Measurements from ENCODE around the gene HLA-DRB1. TPM values are rescaled to one million over a fixed set of nuclear protein-coding genes. Genes with fewer than 3 reads are reported as not detected.

The HLA-DRB1 gene
- total and polyA plus RNA-seq, 8 donors: 9.3 to 165 (median 16.4) TPM

GRCh38 chr6:32624565-32624964 lies 34.9 kb upstream of the HLA-DRB1 start:
- Histone ChIP-seq H3K27me3 (no peaks in the 10 kb centered on the region), H3K4me1 (no peaks in the 10 kb centered on the region), H3K9me3 (no peaks in the 10 kb centered on the region), H3K36me3 (no peaks in the 10 kb centered on the region), H3K4me3 (no peak overlapping the region), H3K27ac (no peak overlapping the region)
- TF ChIP-seq, protein P1, sequence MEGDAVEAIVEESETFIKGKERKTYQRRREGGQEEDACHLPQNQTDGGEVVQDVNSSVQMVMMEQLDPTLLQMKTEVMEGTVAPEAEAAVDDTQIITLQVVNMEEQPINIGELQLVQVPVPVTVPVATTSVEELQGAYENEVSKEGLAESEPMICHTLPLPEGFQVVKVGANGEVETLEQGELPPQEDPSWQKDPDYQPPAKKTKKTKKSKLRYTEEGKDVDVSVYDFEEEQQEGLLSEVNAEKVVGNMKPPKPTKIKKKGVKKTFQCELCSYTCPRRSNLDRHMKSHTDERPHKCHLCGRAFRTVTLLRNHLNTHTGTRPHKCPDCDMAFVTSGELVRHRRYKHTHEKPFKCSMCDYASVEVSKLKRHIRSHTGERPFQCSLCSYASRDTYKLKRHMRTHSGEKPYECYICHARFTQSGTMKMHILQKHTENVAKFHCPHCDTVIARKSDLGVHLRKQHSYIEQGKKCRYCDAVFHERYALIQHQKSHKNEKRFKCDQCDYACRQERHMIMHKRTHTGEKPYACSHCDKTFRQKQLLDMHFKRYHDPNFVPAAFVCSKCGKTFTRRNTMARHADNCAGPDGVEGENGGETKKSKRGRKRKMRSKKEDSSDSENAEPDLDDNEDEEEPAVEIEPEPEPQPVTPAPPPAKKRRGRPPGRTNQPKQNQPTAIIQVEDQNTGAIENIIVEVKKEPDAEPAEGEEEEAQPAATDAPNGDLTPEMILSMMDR (IDR thresholded peaks at IDR 0.05): no peak
- ATAC-seq (no peak), DNase-seq (no peak), FAIRE-seq (no peak)
- intact Hi-C loops (cut with DNase I): no loop called here
- 0% methylated on average over 1 of the region's 3 CpGs for WGBS, 2 donors

DNA sequence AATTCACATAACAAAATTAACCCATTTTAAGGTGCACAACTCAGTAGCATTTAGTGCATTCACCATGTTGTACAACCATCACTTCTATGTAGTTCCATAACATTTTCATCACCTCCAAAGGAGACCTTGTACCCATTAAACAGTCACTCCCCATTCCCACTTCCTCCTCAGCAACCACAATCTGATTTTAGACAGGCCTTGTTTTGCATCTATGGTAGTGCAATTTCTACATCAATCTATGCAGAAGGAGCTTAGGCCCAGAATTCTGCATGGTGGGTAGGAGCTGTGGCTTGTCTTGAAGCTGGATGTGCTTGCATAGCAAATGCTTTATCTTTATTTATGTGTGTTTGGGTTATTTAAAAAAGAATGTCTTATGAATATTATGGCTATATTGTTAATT lies 34.0 kb upstream of the HLA-DRB1 start:
- no peak for FAIRE-seq

DNA sequence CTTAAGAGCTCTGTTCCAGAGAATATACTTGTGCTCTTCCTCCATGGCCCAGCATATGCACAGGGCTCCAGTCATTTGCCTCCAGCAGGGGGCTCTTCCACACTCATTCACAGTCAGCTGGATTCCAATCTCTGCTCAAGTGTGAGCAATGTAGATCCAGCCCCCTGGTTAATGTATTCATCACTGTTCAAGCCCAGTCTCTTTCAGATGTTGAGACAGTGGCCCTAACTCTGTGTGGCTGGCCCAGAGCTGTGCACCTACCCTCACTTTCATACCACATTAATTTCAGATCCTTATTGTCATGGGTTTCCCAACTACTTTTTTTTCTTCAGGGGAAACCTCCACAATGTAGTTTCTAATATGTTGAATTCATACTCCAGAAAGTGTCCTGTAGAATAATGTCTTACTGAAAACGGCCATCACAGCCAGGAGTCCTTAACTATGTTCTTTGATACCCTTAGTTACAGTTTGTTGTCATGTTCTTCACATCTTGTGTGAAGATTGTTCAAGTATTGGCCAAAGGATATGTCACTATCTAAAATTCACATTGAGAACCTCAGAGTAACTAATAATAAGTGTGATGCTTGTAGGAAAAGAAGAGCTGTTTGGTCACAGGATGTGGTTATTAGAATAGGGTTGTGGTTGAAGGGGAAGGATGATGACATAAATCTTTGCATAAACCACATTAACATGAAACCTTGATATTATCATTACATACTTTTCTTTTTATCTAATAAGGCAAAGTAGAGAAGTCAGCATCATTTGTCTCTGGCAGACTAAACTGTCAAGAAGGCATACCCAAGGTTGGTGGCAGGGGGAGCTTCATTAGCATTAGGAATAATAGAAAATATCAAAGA lies 33.1 kb upstream of the HLA-DRB1 start:
- H3K27me3 ChIP-seq: no peaks in the 10 kb centered on the region
- 0 to 28% methylated on average over 1 of the region's 1 CpG for WGBS, 2 donors
- H3K36me3 ChIP-seq: no peaks in the 10 kb centered on the region
- DNase-seq (peak in 2 of 6 donors; percentile 3 to 24), ATAC-seq (peak in 3 of 4 donors; percentile 85 to 92 (median 92)), FAIRE-seq (peak; percentile 26)
- intact Hi-C loops (cut with DNase I): no loop called here
- H3K9me3 ChIP-seq: no peaks in the 10 kb centered on the region
- H3K4me3 ChIP-seq: no peak overlapping the region
- TF ChIP-seq, protein P1 (IDR thresholded peaks at IDR 0.05): peak in 2 of 4 donors; percentile 25 to 48
- H3K27ac ChIP-seq: no peak overlapping the region
- H3K4me1 ChIP-seq: no peaks in the 10 kb centered on the region

More for the DNA sequence above, 34.0 kb upstream of the HLA-DRB1 start:
- H3K27me3 ChIP-seq: no peaks in the 10 kb centered on the region
- ATAC-seq: peak in 2 of 4 donors; percentile 28 to 39
- no peaks in the 10 kb centered on the region for H3K9me3 ChIP-seq
- no peaks in the 10 kb centered on the region for H3K36me3 ChIP-seq
- H3K27ac ChIP-seq: no peak overlapping the region
- no peaks in the 10 kb centered on the region for H3K4me1 ChIP-seq
- H3K4me3 ChIP-seq: no peak overlapping the region
- TF ChIP-seq, protein P1 (IDR thresholded peaks at IDR 0.05): no peak
- intact Hi-C loops (cut with DNase I): no loop called here
- no peak for DNase-seq

GRCh38 chr6:32621372-32621771 lies 31.7 kb upstream of the HLA-DRB1 start:
- DNase-seq: no peak
- H3K4me3 ChIP-seq: no peak overlapping the region
- intact Hi-C loops (cut with DNase I): no loop called here
- no peaks in the 10 kb centered on the region for H3K36me3 ChIP-seq
- ATAC-seq: no peak
- no peaks in the 10 kb centered on the region for H3K4me1 ChIP-seq
- H3K27me3 ChIP-seq: no peaks in the 10 kb centered on the region
- TF ChIP-seq, protein P1 (IDR thresholded peaks at IDR 0.05): no peak
- no peaks in the 10 kb centered on the region for H3K9me3 ChIP-seq
- no peak for FAIRE-seq
- no peak overlapping the region for H3K27ac ChIP-seq
- 30% methylated on average over 3 of the region's 3 CpGs for WGBS, 2 donors

GRCh38 chr6:32617751-32618150 lies 28.1 kb upstream of the HLA-DRB1 start:
- no peak overlapping the region for H3K4me3 ChIP-seq
- WGBS, 2 donors: 51 to 77% methylated on average over 1 of the region's 1 CpG
- no peaks in the 10 kb centered on the region for H3K36me3 ChIP-seq
- intact Hi-C loops (cut with DNase I): no loop called here
- H3K9me3 ChIP-seq: no peaks in the 10 kb centered on the region
- H3K27ac ChIP-seq: no peak overlapping the region
- no peaks in the 10 kb centered on the region for H3K4me1 ChIP-seq
- FAIRE-seq (no peak), ATAC-seq (no peak), DNase-seq (no peak)
- H3K27me3 ChIP-seq: no peaks in the 10 kb centered on the region
- TF ChIP-seq, protein P1 (IDR thresholded peaks at IDR 0.05): no peak
